Stimulated activated CD8-positive, alpha-beta memory T cell treated with anti-CD3 and anti-CD28 coated beads, Interleukin-12 subunit alpha, Interleukin-12 subunit beta, amount 100 ng/mL, for 4 hours (primary cell): ENCODE results near the gene HOXC11.

Source experiments
- DNase-seq: peaks from one replicate; pipeline ENCODE4 v3.0.0-alpha.2; 2020; ENCODE audit warnings: low read depth

HOXC11 gene

GRCh38 chr12:53956914-53957536 is 15.9 kb upstream of the HOXC11 start:
- no peak for DNase-seq

- no peak for DNase-seq
Observed at GRCh38 chr12:53958128-53958527, 14.8 kb upstream of the HOXC11 start.

DNA sequence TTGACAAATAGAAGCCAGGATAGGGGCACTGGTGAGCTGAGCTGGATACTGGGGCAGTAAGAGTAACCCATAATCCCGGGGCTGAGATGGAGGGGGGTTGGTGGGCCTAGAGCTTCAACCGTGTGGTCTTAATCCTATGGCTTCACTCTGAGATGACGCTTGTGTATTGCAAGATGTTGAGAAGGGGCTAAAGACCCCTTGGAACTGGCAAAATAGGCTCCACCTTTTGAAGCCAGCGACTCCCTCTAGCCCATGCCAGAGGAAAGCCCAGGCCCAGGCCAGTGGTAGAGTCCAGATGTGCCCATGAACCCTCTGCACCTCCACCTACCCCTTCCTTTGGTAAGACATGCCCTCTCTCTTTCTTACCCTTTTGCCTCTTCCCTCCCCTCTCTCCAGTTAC is 13.6 kb upstream of the HOXC11 start:
- no peak for DNase-seq

DNA sequence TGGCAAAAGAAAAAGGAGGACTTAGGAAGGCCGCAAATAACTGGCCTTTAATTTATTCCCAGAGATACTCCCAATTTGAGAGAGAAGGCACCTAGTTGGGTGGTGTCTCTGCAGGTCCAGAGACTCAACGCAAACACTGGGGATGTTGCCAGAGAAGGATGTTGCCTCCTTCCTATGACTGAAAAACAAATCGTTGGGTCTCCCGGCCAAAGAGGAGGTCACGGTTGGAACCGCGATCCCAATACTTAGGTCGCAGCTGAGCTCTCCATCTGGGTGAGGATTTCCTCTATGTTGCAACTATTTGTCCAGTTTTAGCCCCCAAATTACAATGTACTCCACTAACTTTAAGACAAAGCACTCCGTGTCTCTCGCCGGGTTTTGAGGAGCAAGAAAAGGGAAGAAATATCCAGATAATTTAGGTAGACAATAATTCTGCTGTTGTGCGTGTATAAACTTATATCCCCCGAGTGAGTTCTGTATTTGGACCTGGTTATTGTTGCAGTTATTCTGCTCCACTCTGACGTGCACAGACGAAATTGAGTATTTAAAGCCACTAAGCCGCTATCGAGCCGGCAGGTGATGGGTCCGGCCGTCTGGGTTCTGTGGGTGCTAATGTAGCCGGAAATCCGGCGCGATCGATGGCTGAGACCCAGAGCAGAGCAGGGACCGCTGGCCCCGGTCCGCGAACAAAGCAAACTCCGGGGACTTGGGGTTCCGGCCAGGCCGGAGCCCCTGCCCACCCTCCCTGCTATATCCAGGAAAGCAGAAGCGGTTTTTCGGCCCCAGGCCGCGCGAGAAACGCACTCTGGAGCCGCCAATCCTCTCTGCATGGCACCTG is 12.5 kb upstream of the HOXC11 start:
- DNase-seq: no peak

- no peak for DNase-seq
Observed at GRCh38 chr12:53961025-53961761, 11.7 kb upstream of the HOXC11 start.

- no peak for DNase-seq
Observed at GRCh38 chr12:53963005-53963404, 9.9 kb upstream of the HOXC11 start.

GRCh38 chr12:53963434-53964314 is 9.3 kb upstream of the HOXC11 start:
- DNase-seq: no peak

DNA sequence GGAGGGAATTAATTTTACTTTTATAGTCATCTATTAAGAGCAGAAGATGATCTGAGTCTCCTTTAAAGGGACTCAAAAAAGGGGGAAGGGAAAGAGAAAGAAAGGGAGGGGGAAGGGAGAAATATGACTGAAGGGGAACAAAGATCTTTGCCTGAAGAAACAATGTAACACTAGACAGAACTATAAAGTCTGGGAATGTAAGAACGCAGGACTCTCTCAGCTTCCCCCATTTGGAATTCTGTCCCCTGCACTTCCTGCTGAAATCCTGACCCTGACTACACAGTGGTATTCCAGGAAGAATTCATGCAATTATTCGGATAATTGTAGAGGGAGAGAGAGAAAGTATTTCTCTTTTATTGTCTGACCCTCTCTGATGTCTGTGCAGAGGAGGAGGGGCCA is 8.6 kb upstream of the HOXC11 start:
- no peak for DNase-seq

DNA sequence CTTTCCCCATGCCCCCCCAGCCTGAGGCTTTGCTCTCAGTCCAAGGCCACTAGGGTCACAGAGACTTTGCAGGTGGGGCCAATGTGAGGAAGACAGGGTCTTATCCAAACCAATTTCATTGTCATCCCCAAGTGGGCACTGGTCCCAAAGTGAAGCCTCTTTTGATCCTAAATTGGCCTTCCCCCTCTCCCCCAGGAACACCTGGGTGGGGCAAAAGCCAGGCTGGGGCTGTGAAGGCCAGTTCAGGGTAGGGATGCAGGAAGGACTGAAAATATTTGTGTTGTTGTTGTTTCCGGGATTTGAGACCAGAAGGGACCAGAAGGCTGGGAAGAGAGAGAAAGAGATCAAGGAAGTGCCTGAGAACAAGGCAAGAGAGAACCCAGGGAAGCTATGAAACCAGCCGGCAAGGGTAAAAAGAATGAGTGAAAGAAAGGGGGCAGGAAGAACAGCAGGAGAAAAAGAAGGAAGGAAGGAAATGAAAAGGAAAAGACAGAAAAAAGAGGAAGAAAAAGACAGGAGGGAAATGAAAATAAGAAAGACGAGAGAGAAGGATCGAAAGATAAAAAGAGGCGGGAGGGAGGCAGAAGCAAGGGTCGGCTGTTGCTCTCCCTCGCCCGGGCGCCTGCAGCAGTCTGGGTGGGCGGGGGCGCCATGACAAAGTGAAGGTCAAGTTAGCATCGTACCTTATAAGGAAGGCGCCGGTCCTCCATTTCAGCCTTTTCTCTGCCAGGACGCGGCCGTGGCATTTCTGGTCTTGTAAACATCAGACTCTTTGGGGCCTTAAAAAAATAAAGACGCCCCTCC is 7.4 kb upstream of the HOXC11 start:
- DNase-seq: no peak

DNA sequence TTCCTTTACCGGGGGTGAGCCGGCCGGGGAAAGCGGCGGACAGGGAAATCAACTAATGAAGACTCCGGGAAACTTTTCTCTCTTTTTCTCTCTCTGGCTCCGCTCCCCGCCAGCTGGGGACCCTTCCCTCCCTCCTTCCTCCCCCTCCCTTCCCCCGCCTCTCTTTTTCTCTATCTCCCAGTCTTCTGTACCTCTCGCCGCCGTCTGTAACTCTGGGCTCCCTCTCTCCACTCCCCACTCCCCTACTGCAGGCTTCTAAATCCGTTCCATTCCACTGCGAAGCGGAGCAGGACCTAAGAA is 6.9 kb upstream of the HOXC11 start:
- no peak for DNase-seq

- DNase-seq: no peak
Observed at GRCh38 chr12:53966385-53967133, 6.4 kb upstream of the HOXC11 start.

- no peak for DNase-seq
Observed at GRCh38 chr12:53967421-53967925, 5.5 kb upstream of the HOXC11 start.

GRCh38 chr12:53968214-53969127 is 4.5 kb upstream of the HOXC11 start:
- no peak for DNase-seq

DNA sequence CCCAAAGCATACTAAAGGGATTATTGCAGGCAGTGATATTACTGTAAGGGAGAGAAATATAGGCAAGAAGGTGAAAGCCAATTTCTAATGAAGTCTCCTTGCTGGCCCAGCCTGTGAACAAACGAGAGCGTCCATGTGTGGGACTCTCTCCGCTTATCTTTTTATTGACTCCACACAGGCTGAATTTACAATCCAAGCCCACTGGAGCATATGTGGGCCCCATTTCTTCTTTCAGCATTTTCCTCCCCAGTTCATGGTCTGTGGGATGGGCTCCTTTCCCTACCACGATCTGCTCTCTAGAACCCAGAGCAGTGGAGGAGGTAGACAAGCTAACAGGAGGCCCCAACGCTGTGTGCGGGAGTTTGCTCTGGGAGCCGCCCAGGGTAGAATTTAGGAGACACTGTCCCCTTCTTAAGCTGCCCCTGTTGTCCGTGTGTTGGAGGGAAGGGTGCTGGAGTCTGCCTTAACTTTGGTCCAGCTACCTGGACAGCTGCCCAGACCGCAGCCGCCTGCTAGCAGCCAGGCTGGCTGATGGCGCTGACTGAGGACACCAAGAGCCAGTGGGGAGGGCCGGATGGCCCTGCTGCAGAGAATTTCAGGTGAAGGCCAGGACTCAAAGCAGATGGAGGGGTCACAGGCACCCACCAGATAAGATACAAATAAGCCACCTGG is 3.2 kb upstream of the HOXC11 start:
- no peak for DNase-seq

- no peak for DNase-seq
Observed at GRCh38 chr12:53970451-53970850, 2.5 kb upstream of the HOXC11 start.

DNA sequence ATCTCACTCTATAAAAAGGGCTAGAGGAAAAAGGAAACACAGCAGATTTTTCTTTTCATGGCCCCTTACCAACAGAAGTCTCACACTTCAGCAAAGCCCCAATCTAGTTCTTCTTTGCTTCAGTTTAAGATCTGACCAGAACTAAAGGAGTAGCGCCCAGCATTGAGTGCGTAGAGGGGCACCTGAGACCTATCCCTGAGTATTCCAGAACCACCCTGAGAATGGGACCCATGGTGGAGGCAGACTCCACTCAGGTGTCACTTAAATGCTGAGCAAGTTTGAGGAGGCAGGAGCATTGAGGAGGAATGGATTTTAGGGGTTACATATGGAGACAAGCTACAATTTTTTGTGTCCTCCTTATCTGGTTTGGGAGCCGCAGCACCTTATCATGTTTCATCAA is 1.8 kb upstream of the HOXC11 start:
- DNase-seq: no peak

- DNase-seq: no peak
Observed at GRCh38 chr12:53971686-53972085, 1.2 kb upstream of the HOXC11 start.

GRCh38 chr12:53972152-53972702 is 699 bp upstream of the HOXC11 start:
- DNase-seq: no peak
